DND-41 (cell line): ENCODE results near the gene PLSCR4.

ENCODE experiments used
- CTCF ChIP-seq: IDR thresholded peaks from 2 replicates; pipeline ENCODE4 v1.5.1; 2012; ENCODE audit warnings: borderline replicate concordance, low read length, moderate library complexity, mild to moderate bottlenecking; ENCODE audit not compliant: poor library complexity, severe bottlenecking; ENCODE audit errors: extremely low read depth
- EZH2 ChIP-seq: IDR thresholded peaks from 3 replicates; pipeline ENCODE4 v1.6.1; 2012; ENCODE audit warnings: borderline replicate concordance, low read depth, mild to moderate bottlenecking, moderate library complexity, low read length, inconsistent platforms; ENCODE audit not compliant: severe bottlenecking

GRCh38 chr3:146156095-146156494, 94.8 kb downstream of the PLSCR4 start:
- TF ChIP-seq CTCF, result no peak
- TF ChIP-seq EZH2, result no peak
